Vagina (tissue), 2 donors: Measurements from ENCODE around the gene TBX4.

Experiments
- POLR2A ChIP-seq, 2 donors: fragments of 450-650 bp; IDR thresholded peaks; one replicate each; pipeline ENCODE4 v1.6.1; 2017; ENCODE audit warnings: antibody characterized with exemption in 2 of 2, mild to moderate bottlenecking in 2 of 2, moderate library complexity in 2 of 2
- TF ChIP-seq, protein P1 (sequence below), 3 experiments: fragments of 450-650 bp in 2 of 3; fragments of 200-600 bp in 1 of 3; sonication (generic) in 1 of 3; IDR thresholded peaks; one replicate each; pipeline ENCODE4 v1.5.1; 2017 to 2019; ENCODE audit warnings: antibody characterized with exemption in 3 of 3, mild to moderate bottlenecking in 2 of 3, moderate library complexity in 2 of 3

- TF ChIP-seq, protein P1, sequence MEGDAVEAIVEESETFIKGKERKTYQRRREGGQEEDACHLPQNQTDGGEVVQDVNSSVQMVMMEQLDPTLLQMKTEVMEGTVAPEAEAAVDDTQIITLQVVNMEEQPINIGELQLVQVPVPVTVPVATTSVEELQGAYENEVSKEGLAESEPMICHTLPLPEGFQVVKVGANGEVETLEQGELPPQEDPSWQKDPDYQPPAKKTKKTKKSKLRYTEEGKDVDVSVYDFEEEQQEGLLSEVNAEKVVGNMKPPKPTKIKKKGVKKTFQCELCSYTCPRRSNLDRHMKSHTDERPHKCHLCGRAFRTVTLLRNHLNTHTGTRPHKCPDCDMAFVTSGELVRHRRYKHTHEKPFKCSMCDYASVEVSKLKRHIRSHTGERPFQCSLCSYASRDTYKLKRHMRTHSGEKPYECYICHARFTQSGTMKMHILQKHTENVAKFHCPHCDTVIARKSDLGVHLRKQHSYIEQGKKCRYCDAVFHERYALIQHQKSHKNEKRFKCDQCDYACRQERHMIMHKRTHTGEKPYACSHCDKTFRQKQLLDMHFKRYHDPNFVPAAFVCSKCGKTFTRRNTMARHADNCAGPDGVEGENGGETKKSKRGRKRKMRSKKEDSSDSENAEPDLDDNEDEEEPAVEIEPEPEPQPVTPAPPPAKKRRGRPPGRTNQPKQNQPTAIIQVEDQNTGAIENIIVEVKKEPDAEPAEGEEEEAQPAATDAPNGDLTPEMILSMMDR (IDR thresholded peaks at IDR 0.05) = no peak
- no peak for TF ChIP-seq POLR2A (IDR thresholded peaks at IDR 0.05)
Observed at GRCh38 chr17:61447358-61447757, 4.9 kb upstream of the TBX4 start.
